Loucy (cell line): ENCODE data around the gene ADCY10.

ENCODE experiments used
- H2AFZ ChIP-seq: fragments of 200-600 bp; sonication (generic); 2 replicates; pipeline ENCODE4 v1.6.0; 2016; ENCODE audit warnings: antibody characterized with exemption, mild to moderate bottlenecking, low read length, moderate library complexity
- H3F3A ChIP-seq: fragments of 200-600 bp; 2 replicates; pipeline ENCODE4 v1.6.0; 2016; ENCODE audit warnings: antibody characterized with exemption, low read depth, mild to moderate bottlenecking
- H3K27me3 ChIP-seq: fragments of 200-600 bp; sonication (generic); 2 replicates; pipeline ENCODE4 v1.6.1; 2014; ENCODE audit warnings: low read length, mild to moderate bottlenecking; ENCODE audit not compliant: insufficient read depth, poor library complexity, severe bottlenecking
- H3K36me3 ChIP-seq: fragments of 200-600 bp; sonication (generic); 2 replicates; pipeline ENCODE4 v1.6.1; 2016; ENCODE audit warnings: low read length; ENCODE audit not compliant: insufficient read depth
- H3K4me1 ChIP-seq: fragments of 200-600 bp; sonication (generic); 2 replicates; pipeline ENCODE4 v1.5.1; 2014; ENCODE audit warnings: low read length, mild to moderate bottlenecking; ENCODE audit not compliant: insufficient read depth, poor library complexity, severe bottlenecking
- H3K4me2 ChIP-seq: fragments of 200-600 bp; sonication (generic); 2 replicates; pipeline ENCODE4 v1.6.0; 2014; ENCODE audit warnings: antibody characterized with exemption, low read length, low read depth, mild to moderate bottlenecking; ENCODE audit not compliant: poor library complexity, severe bottlenecking
- H3K4me3 ChIP-seq: fragments of 200-600 bp; sonication (generic); 2 replicates; pipeline ENCODE4 v1.5.1; 2014; ENCODE audit warnings: low read length, mild to moderate bottlenecking, mixed read lengths; ENCODE audit not compliant: poor library complexity, severe bottlenecking
- H3K79me2 ChIP-seq: fragments of 200-600 bp; sonication (generic); 2 replicates; pipeline ENCODE4 v1.6.1; 2014; ENCODE audit warnings: low read length; ENCODE audit not compliant: insufficient read depth
- H3K9ac ChIP-seq: fragments of 200-600 bp; sonication (generic); 2 replicates; pipeline ENCODE4 v1.6.0; 2014; ENCODE audit warnings: mild to moderate bottlenecking, low read depth, low read length, moderate library complexity; ENCODE audit not compliant: poor library complexity, severe bottlenecking
- H3K9me2 ChIP-seq: fragments of 200-600 bp; sonication (generic); replicated peaks from 2 replicates; pipeline ENCODE4 v1.6.1; 2016; ENCODE audit warnings: low read depth, low read length, mixed read lengths
- H3K9me3 ChIP-seq: fragments of 200-600 bp; sonication (generic); 2 replicates; pipeline ENCODE4 v1.6.1; 2014; ENCODE audit warnings: mild to moderate bottlenecking, antibody characterized with exemption, low read length, low read depth; ENCODE audit not compliant: insufficient read depth
- H4K20me1 ChIP-seq: fragments of 200-600 bp; sonication (generic); 2 replicates; pipeline ENCODE4 v1.6.0; 2014; ENCODE audit warnings: antibody characterized with exemption, low read length, mild to moderate bottlenecking; ENCODE audit not compliant: insufficient read depth, poor library complexity, severe bottlenecking
- CTCF ChIP-seq: fragments of 200-600 bp; sonication (generic); conservative IDR thresholded peaks from 2 replicates; pipeline ENCODE4 v1.5.1; 2014; ENCODE audit warnings: mild to moderate bottlenecking, antibody characterized with exemption, low read length
- EZH2phosphoT487 ChIP-seq: fragments of 200-600 bp; IDR thresholded peaks from 2 replicates; pipeline ENCODE4 v1.6.1; 2018; ENCODE audit warnings: antibody characterized with exemption, mild to moderate bottlenecking, moderate library complexity, borderline replicate concordance

The ADCY10 gene

GRCh38 chr1:167795810-167796740 lies 117.9 kb downstream of the ADCY10 start:
- no peak overlapping the region for H3K4me2 ChIP-seq
- H2AFZ ChIP-seq, result no peak overlapping the region
- H3K4me3 ChIP-seq, result no peak overlapping the region
- H3K79me2 ChIP-seq, result no peaks in the 10 kb centered on the region
- H3K9me3 ChIP-seq, result no peaks in the 10 kb centered on the region
- no peaks in the 10 kb centered on the region for H4K20me1 ChIP-seq
- peaks cover 28% of the 10 kb centered on the region for H3K4me1 ChIP-seq
- TF ChIP-seq EZH2phosphoT487, result no peak
- no peak for TF ChIP-seq CTCF
- no peaks in the 10 kb centered on the region for H3K9me2 ChIP-seq
- no peaks in the 10 kb centered on the region for H3F3A ChIP-seq
- no peaks in the 10 kb centered on the region; the same call in 1 of the 2 replicates for H3K36me3 ChIP-seq
- no peak overlapping the region for H3K9ac ChIP-seq
- H3K27me3 ChIP-seq, result no peaks in the 10 kb centered on the region

- H3K4me1 ChIP-seq, result peaks cover 30% of the 10 kb centered on the region
- no peak overlapping the region for H3K4me3 ChIP-seq
- peaks cover 18% of the 10 kb centered on the region; the same call in 1 of the 2 replicates for H3K36me3 ChIP-seq
- H3K9ac ChIP-seq, result no peak overlapping the region
- TF ChIP-seq EZH2phosphoT487 (no peak), CTCF (no peak)
- no peaks in the 10 kb centered on the region for H3K9me2 ChIP-seq
- no peaks in the 10 kb centered on the region for H3K9me3 ChIP-seq
- no peaks in the 10 kb centered on the region for H3F3A ChIP-seq
- H4K20me1 ChIP-seq, result no peaks in the 10 kb centered on the region
- H3K4me2 ChIP-seq, result no peak overlapping the region
- H3K27me3 ChIP-seq, result no peaks in the 10 kb centered on the region
- H2AFZ ChIP-seq, result no peak overlapping the region
- no peaks in the 10 kb centered on the region for H3K79me2 ChIP-seq
These were observed 119.9 kb downstream of the ADCY10 start for GRCh38 chr1:167794043-167794442.

GRCh38 chr1:167792188-167792565 lies 121.8 kb downstream of the ADCY10 start:
- no peak overlapping the region for H3K9ac ChIP-seq
- peaks cover 25% of the 10 kb centered on the region for H3K4me1 ChIP-seq
- no peaks in the 10 kb centered on the region for H4K20me1 ChIP-seq
- no peak for TF ChIP-seq CTCF
- no peak for TF ChIP-seq EZH2phosphoT487
- H3K27me3 ChIP-seq, result no peaks in the 10 kb centered on the region
- no peaks in the 10 kb centered on the region for H3K9me3 ChIP-seq
- no peaks in the 10 kb centered on the region for H3K79me2 ChIP-seq
- peak overlapping the region; percentile 5 for H3K4me2 ChIP-seq
- H3K36me3 ChIP-seq, result peaks cover 35% of the 10 kb centered on the region; the same call in 1 of the 2 replicates
- H3F3A ChIP-seq, result no peaks in the 10 kb centered on the region
- H2AFZ ChIP-seq, result no peak overlapping the region
- H3K9me2 ChIP-seq, result no peaks in the 10 kb centered on the region
- H3K4me3 ChIP-seq, result no peak overlapping the region
